OCI-LY7 (cell line): ENCODE results near the gene OR4F17. TPM values are rescaled to one million over a fixed set of nuclear protein-coding genes. Genes with fewer than 3 reads are reported as not detected.
"Not testable (repeated sequence)": the region's sequence is repeated elsewhere in the genome, so short reads cannot be mapped to it uniquely, and the experiment has no call there.

Source experiments
- Bru-seq: library from RNA; stranded (reverse); fragments of 400-500 nt; gene quantifications from one replicate; lab custom pipeline; 2021; lab: Mats Ljungman, UMichigan
- BruChase-seq, 2 experiments: library from RNA; stranded (reverse); fragments of 400-500 nt; gene quantifications; one replicate each; lab custom pipeline; 2021; lab: Mats Ljungman, UMichigan
- BruUV-seq: library from RNA; stranded (reverse); fragments of 400-500 nt; replicated peaks from 2 replicates; lab custom pipeline; 2021; lab: Mats Ljungman, UMichigan
- CTCF ChIA-PET: fragments of 300-600 bp; sonication (Branson Sonifier 250); formaldehyde crosslinking; loops from one replicate; lab custom pipeline; 2022; ENCODE audit warnings: antibody characterized with exemption; ENCODE audit not compliant: unreplicated experiment; lab: Charles Lee
- POLR2A ChIA-PET: fragments of 300-600 bp; sonication (Branson Sonifier 250); formaldehyde crosslinking; loops from one replicate; lab custom pipeline; 2022; ENCODE audit warnings: antibody characterized with exemption; lab: Charles Lee
- DNase-seq: peaks from one replicate; pipeline ENCODE4 v3.0.0-alpha.2; 2015; ENCODE audit warnings: low spot score
- H2AFZ ChIP-seq: fragments of 200-600 bp; sonication (generic), shearing (Covaris generic); 2 replicates; pipeline ENCODE4 v1.6.1; 2014; ENCODE audit warnings: mild to moderate bottlenecking, antibody characterized with exemption, low read length, moderate library complexity
- H3K27ac ChIP-seq: fragments of 200-600 bp; sonication (generic); 2 replicates; pipeline ENCODE4 v1.5.1; 2014; ENCODE audit warnings: mixed run types, low read depth, mild to moderate bottlenecking, moderate library complexity, low read length, inconsistent platforms; ENCODE audit not compliant: poor library complexity, severe bottlenecking
- H3K36me3 ChIP-seq: fragments of 200-600 bp; sonication (generic); 2 replicates; pipeline ENCODE4 v1.6.1; 2014; ENCODE audit warnings: mild to moderate bottlenecking, antibody characterized with exemption, low read length, moderate library complexity, mixed read lengths; ENCODE audit not compliant: insufficient read depth
- H3K4me1 ChIP-seq: fragments of 200-600 bp; sonication (generic); 2 replicates; pipeline ENCODE4 v1.5.1; 2014; ENCODE audit warnings: mild to moderate bottlenecking, low read length; ENCODE audit not compliant: insufficient read depth, poor library complexity, severe bottlenecking
- H3K4me2 ChIP-seq: fragments of 200-600 bp; sonication (generic); 2 replicates; pipeline ENCODE4 v1.6.1; 2014; ENCODE audit warnings: mild to moderate bottlenecking, low read length
- H3K4me3 ChIP-seq: fragments of 200-600 bp; sonication (generic); 2 replicates; pipeline ENCODE4 v1.5.1; 2014; ENCODE audit warnings: mild to moderate bottlenecking, low read depth, low read length; ENCODE audit not compliant: poor library complexity, severe bottlenecking
- H3K79me2 ChIP-seq: fragments of 200-600 bp; sonication (generic); 2 replicates; pipeline ENCODE4 v1.6.1; 2016; ENCODE audit warnings: low read depth, mild to moderate bottlenecking, low read length, moderate library complexity, mixed read lengths; ENCODE audit not compliant: insufficient read depth
- H3K9me2 ChIP-seq: fragments of 200-600 bp; sonication (generic); 2 replicates; pipeline ENCODE4 v1.6.1; 2016; ENCODE audit warnings: mild to moderate bottlenecking, low read length, mixed read lengths; ENCODE audit not compliant: insufficient read depth
- H3K9me3 ChIP-seq: fragments of 200-600 bp; sonication (generic); 2 replicates; pipeline ENCODE4 v1.6.1; 2014; ENCODE audit warnings: mild to moderate bottlenecking, mixed run types, low read length, mixed read lengths
- H4K20me1 ChIP-seq: fragments of 200-600 bp; sonication (generic); 2 replicates; pipeline ENCODE4 v1.6.1; 2014; ENCODE audit warnings: mild to moderate bottlenecking, antibody characterized with exemption, low read length, moderate library complexity, mixed read lengths; ENCODE audit not compliant: insufficient read depth
- intact Hi-C: fragments of 100-400 bp; cut with micrococcal nuclease; formaldehyde crosslinking; loops from one replicate; pipeline ENCODE4 v1.10.0; 2022; ENCODE audit not compliant: unreplicated experiment
- long read RNA-seq: library from polyadenylated mRNA; stranded (forward); transcript quantifications from one replicate; pipeline ENCODE4 v2.0.0, GENCODE V29; 2022
- total RNA-seq, 2 experiments: library from RNA; depleted of rRNA in 1 of 2; stranded (reverse); fragments of >200 nt in 1 of 2; shearing (Covaris generic) in 1 of 2; gene quantifications; 2 replicates each; pipeline ENCODE4 v1.2.3, GENCODE V29; 2014 to 2022

OR4F17 gene, protein sequence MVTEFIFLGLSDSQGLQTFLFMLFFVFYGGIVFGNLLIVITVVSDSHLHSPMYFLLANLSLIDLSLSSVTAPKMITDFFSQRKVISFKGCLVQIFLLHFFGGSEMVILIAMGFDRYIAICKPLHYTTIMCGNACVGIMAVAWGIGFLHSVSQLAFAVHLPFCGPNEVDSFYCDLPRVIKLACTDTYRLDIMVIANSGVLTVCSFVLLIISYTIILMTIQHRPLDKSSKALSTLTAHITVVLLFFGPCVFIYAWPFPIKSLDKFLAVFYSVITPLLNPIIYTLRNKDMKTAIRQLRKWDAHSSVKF
- total RNA-seq (2014; rRNA removed; shearing (Covaris generic)) (not detected in 2 replicates), total RNA-seq (2022) (0.88 TPM in 1 of 2 replicates, not detected in the other), Bru-seq, nascent RNA (not detected), BruChase-seq, experiment 1, labeled RNA remaining after a 6-hour chase (not detected), BruChase-seq, experiment 2, labeled RNA remaining after a 2-hour chase (not detected)
- long read RNA-seq, result 0 reads

DNA sequence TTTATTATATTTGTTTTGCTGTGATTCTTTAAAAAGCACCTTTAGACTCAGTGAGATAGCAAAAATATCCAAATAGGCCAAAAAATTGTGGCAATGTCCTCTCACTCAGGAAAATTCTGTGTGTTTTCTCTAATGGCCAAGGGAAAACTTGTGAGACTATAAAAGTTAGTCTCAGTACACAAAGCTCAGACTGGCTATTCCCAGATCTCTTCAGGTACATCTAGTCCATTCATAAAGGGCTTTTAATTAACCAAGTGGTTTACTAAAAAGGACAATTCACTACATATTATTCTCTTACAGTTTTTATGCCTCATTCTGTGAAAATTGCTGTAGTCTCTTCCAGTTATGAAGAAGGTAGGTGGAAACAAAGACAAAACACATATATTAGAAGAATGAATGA is at the start of gene OR4F17:
Gene OR4F17, plus strand, starts transcription at position 301 of the 400 bp plus-strand sequence. CDS start 3,575 bp downstream, outside the sequence.
- BruUV-seq, intact Hi-C loops, DNase-seq, H3K9me2 ChIP-seq, H3K4me3 ChIP-seq, H4K20me1 ChIP-seq, H3K27ac ChIP-seq, H3K9me3 ChIP-seq, H3K4me2 ChIP-seq, H3K4me1 ChIP-seq, CTCF ChIA-PET, POLR2A ChIA-PET, H3K36me3 ChIP-seq, H3K79me2 ChIP-seq, H2AFZ ChIP-seq: not testable (repeated sequence)

DNA sequence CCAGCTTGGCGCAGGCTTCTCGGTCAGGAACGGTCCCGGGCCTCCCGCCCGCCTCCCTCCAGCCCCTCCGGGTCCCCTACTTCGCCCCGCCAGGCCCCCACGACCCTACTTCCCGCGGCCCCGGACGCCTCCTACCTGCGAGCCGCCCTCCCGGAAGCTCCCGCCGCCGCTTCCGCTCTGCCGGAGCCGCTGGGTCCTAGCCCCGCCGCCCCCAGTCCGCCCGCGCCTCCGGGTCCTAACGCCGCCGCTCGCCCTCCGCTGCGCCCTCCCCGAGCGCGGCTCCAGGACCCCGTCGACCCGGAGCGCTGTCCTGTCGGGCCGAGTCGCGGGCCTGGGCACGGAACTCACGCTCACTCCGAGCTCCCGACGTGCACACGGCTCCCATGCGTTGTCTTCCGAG is 36.1 kb upstream of the OR4F17 start:
- H3K4me2 ChIP-seq, H3K4me3 ChIP-seq, H3K79me2 ChIP-seq, H2AFZ ChIP-seq, H3K27ac ChIP-seq, H3K9me2 ChIP-seq, H4K20me1 ChIP-seq, intact Hi-C loops, BruUV-seq, H3K36me3 ChIP-seq, H3K9me3 ChIP-seq, H3K4me1 ChIP-seq, CTCF ChIA-PET, DNase-seq, POLR2A ChIA-PET: not testable (repeated sequence)

DNA sequence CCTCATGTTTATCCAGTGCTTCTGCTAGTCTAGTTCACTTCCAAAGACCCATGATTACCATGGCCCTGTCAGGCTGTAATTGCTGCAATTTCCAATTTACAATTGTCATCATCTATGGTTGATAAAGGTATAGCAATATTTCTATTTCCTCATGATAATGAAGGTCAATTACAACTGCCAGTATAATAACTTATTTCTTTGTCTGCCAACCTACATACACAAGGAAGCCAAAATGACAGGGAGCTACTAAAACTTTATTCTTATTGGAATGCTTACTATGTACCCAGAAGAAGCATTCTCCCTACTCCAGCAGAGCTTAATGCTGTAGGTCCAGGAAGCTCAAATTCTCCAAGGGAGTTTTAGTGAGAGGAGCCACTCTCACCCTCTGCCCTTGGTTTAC is 24.0 kb upstream of the OR4F17 start:
- not testable (repeated sequence) for H3K4me1 ChIP-seq, BruUV-seq

DNA sequence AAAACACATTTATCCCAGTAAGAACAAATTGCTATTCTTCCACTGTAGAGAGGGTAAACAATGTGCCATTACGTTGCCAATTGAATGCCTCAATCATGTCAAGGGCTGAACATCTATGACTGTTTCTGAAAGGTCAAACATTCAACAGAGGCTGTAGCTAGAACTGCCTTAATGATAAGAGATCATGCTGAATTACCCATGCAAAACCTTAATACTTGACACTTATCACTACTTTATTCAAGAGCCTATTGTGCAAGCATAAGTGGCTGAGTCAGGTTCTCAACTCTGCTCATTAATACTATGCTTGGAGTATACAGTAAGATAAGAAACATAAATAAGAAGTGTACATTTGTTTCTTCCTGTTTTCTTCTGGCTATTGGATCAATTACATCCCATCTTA is 23.3 kb upstream of the OR4F17 start:
- H4K20me1 ChIP-seq, DNase-seq, H3K79me2 ChIP-seq, BruUV-seq, H3K9me3 ChIP-seq, H3K9me2 ChIP-seq, intact Hi-C loops, H3K4me3 ChIP-seq, H2AFZ ChIP-seq, H3K36me3 ChIP-seq, CTCF ChIA-PET, H3K4me1 ChIP-seq, H3K4me2 ChIP-seq, H3K27ac ChIP-seq, POLR2A ChIA-PET: not testable (repeated sequence)

More for the DNA sequence above, 24.0 kb upstream of the OR4F17 start:
- H3K79me2 ChIP-seq, H3K4me3 ChIP-seq, H4K20me1 ChIP-seq, H3K9me3 ChIP-seq, intact Hi-C loops, H3K36me3 ChIP-seq, H3K9me2 ChIP-seq, CTCF ChIA-PET, DNase-seq, H2AFZ ChIP-seq, POLR2A ChIA-PET, H3K4me2 ChIP-seq, H3K27ac ChIP-seq: not testable (repeated sequence)

DNA sequence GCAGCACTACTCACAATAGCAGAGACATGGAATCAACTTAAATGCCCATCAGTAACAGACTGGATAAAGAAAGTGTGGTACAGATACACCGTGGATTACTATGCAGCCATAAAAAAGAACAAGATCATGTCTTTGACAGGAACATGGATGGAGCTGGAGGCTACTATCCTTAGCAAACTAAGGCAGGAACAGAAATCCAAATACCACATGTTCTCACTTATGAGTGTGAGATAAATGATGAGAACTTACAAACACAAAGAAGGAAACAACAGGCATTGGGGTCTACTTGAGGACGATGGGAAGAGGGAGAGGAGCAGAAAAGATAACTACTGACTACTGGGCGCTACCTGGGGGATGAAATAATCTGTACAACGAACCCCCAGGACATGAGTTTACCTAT is 16.2 kb upstream of the OR4F17 start:
- H3K36me3 ChIP-seq, H2AFZ ChIP-seq, H4K20me1 ChIP-seq, DNase-seq, H3K9me3 ChIP-seq, H3K4me1 ChIP-seq, BruUV-seq, intact Hi-C loops, H3K4me2 ChIP-seq, H3K27ac ChIP-seq, H3K79me2 ChIP-seq, H3K9me2 ChIP-seq, H3K4me3 ChIP-seq, CTCF ChIA-PET, POLR2A ChIA-PET: not testable (repeated sequence)

DNA sequence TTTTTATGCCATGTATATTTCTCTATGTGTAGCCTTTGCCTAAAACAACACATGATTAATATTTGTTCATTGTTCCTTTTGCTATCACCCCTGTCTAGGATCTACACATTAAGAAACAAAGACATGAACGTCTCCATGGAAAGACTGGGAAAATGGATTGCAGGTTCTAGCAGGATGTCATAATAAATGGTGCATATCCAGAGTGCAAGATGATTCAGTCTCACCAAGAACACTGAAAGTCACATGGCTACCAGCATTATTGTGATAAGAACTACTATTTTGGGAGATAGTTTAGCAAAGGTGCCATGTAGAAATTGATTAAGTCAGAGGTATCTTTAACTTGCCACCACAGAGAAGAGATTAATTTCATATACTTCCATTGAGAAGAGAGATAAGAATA is 12.1 kb upstream of the OR4F17 start:
- H4K20me1 ChIP-seq, H3K9me3 ChIP-seq, H2AFZ ChIP-seq, POLR2A ChIA-PET, H3K27ac ChIP-seq, H3K4me3 ChIP-seq, H3K9me2 ChIP-seq, CTCF ChIA-PET, BruUV-seq, intact Hi-C loops, H3K79me2 ChIP-seq, H3K4me2 ChIP-seq, H3K4me1 ChIP-seq, H3K36me3 ChIP-seq, DNase-seq: not testable (repeated sequence)
